HEK293T (cell line): ENCODE measurements around the gene STX4.

Experiments used
- ARNT ChIP-seq: fragments of 450-650 bp; IDR thresholded peaks from 2 replicates; pipeline ENCODE4 v1.6.1; 2017; ENCODE audit warnings: mild to moderate bottlenecking
- ELF4 ChIP-seq: fragments of 450-650 bp; IDR thresholded peaks from 2 replicates; pipeline ENCODE4 v1.6.1; 2017; ENCODE audit warnings: antibody characterized with exemption
- FOXM1 ChIP-seq: fragments of 450-650 bp; IDR thresholded peaks from 2 replicates; pipeline ENCODE4 v1.6.1; 2017; ENCODE audit warnings: mild to moderate bottlenecking, borderline replicate concordance
- HDGF ChIP-seq: fragments of 450-650 bp; IDR thresholded peaks from 2 replicates; pipeline ENCODE4 v1.6.1; 2017; ENCODE audit warnings: antibody characterized with exemption, borderline replicate concordance
- L3MBTL2 ChIP-seq: fragments of 450-650 bp; conservative IDR thresholded peaks from 2 replicates; pipeline ENCODE4 v1.6.1; 2016; ENCODE audit warnings: mild to moderate bottlenecking
- NFRKB ChIP-seq: fragments of 450-650 bp; IDR thresholded peaks from 2 replicates; pipeline ENCODE4 v1.6.1; 2016; ENCODE audit warnings: mild to moderate bottlenecking, moderate library complexity
- PKNOX1 ChIP-seq: fragments of 450-650 bp; IDR thresholded peaks from 2 replicates; pipeline ENCODE4 v1.6.1; 2016
- SP1 ChIP-seq: fragments of 450-650 bp; IDR thresholded peaks from 2 replicates; pipeline ENCODE4 v1.6.1; 2017
- TARDBP ChIP-seq: fragments of 450-650 bp; IDR thresholded peaks from 2 replicates; pipeline ENCODE4 v1.6.1; 2016
- ZNF384 ChIP-seq: fragments of 450-650 bp; IDR thresholded peaks from 2 replicates; pipeline ENCODE4 v1.6.1; 2016

- no peak for TF ChIP-seq ZNF384
- TF ChIP-seq NFRKB, result no peak
- TF ChIP-seq SP1, result no peak
- TF ChIP-seq ELF4, result no peak
- no peak for TF ChIP-seq FOXM1
- no peak for TF ChIP-seq L3MBTL2
- no peak for TF ChIP-seq TARDBP
- TF ChIP-seq PKNOX1, result no peak
- TF ChIP-seq ARNT, result no peak
- no peak for TF ChIP-seq HDGF
These were observed 38.5 kb downstream of the STX4 start for GRCh38 chr16:31071861-31072260.
